Upper lobe of left lung (tissue), 6 donors: Measurements from ENCODE around the gene PTPN18. TPM values are rescaled to one million over a fixed set of nuclear protein-coding genes. Genes with fewer than 3 reads are reported as not detected.

Source experiments
- ATAC-seq, 2 donors: fragments of 200-7000 bp; cut with Tn5 transposase; one replicate each; pipeline ENCODE4 v1.9.1; 2022; ENCODE audit warnings: mild to moderate bottlenecking in 2 of 2, moderate library complexity in 2 of 2; ENCODE audit not compliant: low FRiP score in 2 of 2
- DNase-seq, 2 donors: peaks; one replicate each; pipeline ENCODE4 v3.0.0-alpha.2; 2019 to 2020
- H3K27ac ChIP-seq, 4 donors: fragments of 200-600 bp; sonication (generic); one replicate each; pipeline ENCODE4 v1.5.1; 2016 to 2019
- H3K27me3 ChIP-seq, 4 donors: fragments of 200-600 bp; sonication (generic); one replicate each; pipeline ENCODE4 v1.5.1; 2017 to 2019
- H3K36me3 ChIP-seq, 4 donors: fragments of 200-600 bp; sonication (generic); one replicate each; pipeline ENCODE4 v1.5.1; 2016 to 2019
- H3K4me1 ChIP-seq, 4 donors: fragments of 200-600 bp; sonication (generic); one replicate each; pipeline ENCODE4 v1.5.1; 2018 to 2019
- H3K4me3 ChIP-seq, 4 donors: fragments of 200-600 bp; sonication (generic); one replicate each; pipeline ENCODE4 v1.5.1; 2017 to 2019; ENCODE audit warnings: mild to moderate bottlenecking in 2 of 4, moderate library complexity in 1 of 4
- H3K9me3 ChIP-seq, 4 donors: fragments of 200-600 bp; sonication (generic); one replicate each; pipeline ENCODE4 v1.5.1; 2018 to 2019
- CTCF ChIP-seq, 6 experiments: fragments of 450-650 bp in 4 of 6; fragments of 200-600 bp in 2 of 6; sonication (generic) in 2 of 6; IDR thresholded peaks; one replicate each; pipeline ENCODE4 v1.5.1; 2016 to 2019; ENCODE audit warnings: antibody characterized with exemption in 6 of 6
- EP300 ChIP-seq, 4 donors: sonication (generic); formaldehyde crosslinking; IDR thresholded peaks; one replicate each; pipeline ENCODE4 v1.5.1; 2017; ENCODE audit warnings: antibody characterized with exemption in 4 of 4, control low read depth in 2 of 4
- POLR2A ChIP-seq, 4 donors: fragments of 450-650 bp; IDR thresholded peaks; one replicate each; pipeline ENCODE4 v1.5.1; 2016 to 2017; ENCODE audit warnings: antibody characterized with exemption in 4 of 4, mild to moderate bottlenecking in 2 of 4
- POLR2AphosphoS5 ChIP-seq, 2 donors: sonication (generic); formaldehyde crosslinking; IDR thresholded peaks; one replicate each; pipeline ENCODE4 v1.5.1; 2017; ENCODE audit warnings: antibody characterized with exemption in 2 of 2
- WGBS, 2 donors: methylation state at CpG; one replicate each; pipeline ENCODE4 v1.1.5; 2017 to 2018; 5-methylcytosine and 5-hydroxymethylcytosine counted together
- total RNA-seq, 6 donors: library from RNA; depleted of rRNA in 4 of 6; stranded (reverse); fragments of >200 nt in 4 of 6; gene quantifications; one replicate each; pipeline versions ENCODE4 v1.1.0 to v1.2.1, GENCODE V29; 2016 to 2021
- donor health status: DM: no; HTN: no; CAD: no; lungs with moderate emphysema.
- donor health status: DM: no; HTN: yes; CAD: no; lungs with severe emphysema.

PTPN18 gene
- total RNA-seq, 6 donors from 2014 or later: 59.0 to 156 (median 89.4) TPM

GRCh38 chr2:130335226-130335625 is 20.6 kb upstream of the PTPN18 start:
- peaks cover 5 to 22% (median 11%) of the 10 kb centered on the region in 4 donors for H3K36me3 ChIP-seq
- H3K4me3 ChIP-seq: no peak overlapping the region
- ATAC-seq (no peak), DNase-seq (no peak)
- H3K9me3 ChIP-seq: no peaks in the 10 kb centered on the region
- H3K4me1 ChIP-seq: peaks cover 0 to 9% (median 2%) of the 10 kb centered on the region in 4 donors
- no peak overlapping the region for H3K27ac ChIP-seq
- TF ChIP-seq POLR2AphosphoS5 (IDR thresholded peaks at IDR 0.05): no peak
- TF ChIP-seq POLR2A (IDR thresholded peaks at IDR 0.05): no peak
- no peak for TF ChIP-seq EP300 (IDR thresholded peaks at IDR 0.05)
- no peak for TF ChIP-seq CTCF (IDR thresholded peaks at IDR 0.05)
- no peaks in the 10 kb centered on the region for H3K27me3 ChIP-seq

- 83 to 84% methylated on average over 13 of the region's 13 CpGs for WGBS, 2 donors
- no peak for DNase-seq
- ATAC-seq: no peak
- Histone ChIP-seq H3K4me1 (peaks cover 3 to 17% (median 7%) of the 10 kb centered on the region in 4 donors), H3K27ac (no peak overlapping the region), H3K36me3 (peaks cover 5 to 22% (median 11%) of the 10 kb centered on the region in 4 donors), H3K4me3 (no peak overlapping the region), H3K27me3 (no peaks in the 10 kb centered on the region), H3K9me3 (no peaks in the 10 kb centered on the region)
- TF ChIP-seq CTCF (IDR thresholded peaks at IDR 0.05) (no peak), POLR2A (IDR thresholded peaks at IDR 0.05) (no peak), POLR2AphosphoS5 (IDR thresholded peaks at IDR 0.05) (no peak), EP300 (IDR thresholded peaks at IDR 0.05) (no peak)
These were observed 19.5 kb upstream of the PTPN18 start for GRCh38 chr2:130336150-130336876.

GRCh38 chr2:130336877-130337734 is 18.8 kb upstream of the PTPN18 start:
- Histone ChIP-seq H3K4me1 (peaks cover 8 to 20% (median 10%) of the 10 kb centered on the region in 4 donors), H3K27me3 (no peaks in the 10 kb centered on the region), H3K4me3 (peak overlapping the region in 3 of 4 donors; percentile 30 to 41 (median 31)), H3K9me3 (no peaks in the 10 kb centered on the region), H3K36me3 (peaks cover 5 to 22% (median 11%) of the 10 kb centered on the region in 4 donors), H3K27ac (peak overlapping the region in 3 of 4 donors; percentile 8 to 46 (median 8))
- DNase-seq (peak; percentile 59 to 80), ATAC-seq (peak; percentile 36 to 77)
- TF ChIP-seq CTCF (IDR thresholded peaks at IDR 0.05): no peak
- peak in 1 of 4 donors; percentile 12 for TF ChIP-seq POLR2A (IDR thresholded peaks at IDR 0.05)
- 32 to 41% methylated on average over 22 to 29 of the region's 29 CpGs for WGBS, 2 donors

GRCh38 chr2:130337735-130338325 is 18.0 kb upstream of the PTPN18 start:
- peak overlapping the region in 1 of 4 donors; percentile 41 for H3K4me3 ChIP-seq
- no peaks in the 10 kb centered on the region for H3K9me3 ChIP-seq
- H3K36me3 ChIP-seq: peaks cover 5 to 22% (median 11%) of the 10 kb centered on the region in 4 donors
- no peak for DNase-seq
- H3K27me3 ChIP-seq: no peaks in the 10 kb centered on the region
- peak overlapping the region in 2 of 4 donors; percentile 8 to 46 for H3K27ac ChIP-seq
- WGBS, 2 donors: 66 to 75% methylated on average over 8 of the region's 8 CpGs
- TF ChIP-seq POLR2AphosphoS5 (IDR thresholded peaks at IDR 0.05) (no peak), CTCF (IDR thresholded peaks at IDR 0.05) (no peak), EP300 (IDR thresholded peaks at IDR 0.05) (no peak), POLR2A (IDR thresholded peaks at IDR 0.05) (no peak)
- no peak for ATAC-seq
- H3K4me1 ChIP-seq: peaks cover 6 to 13% (median 9%) of the 10 kb centered on the region in 4 donors
